K562 (cell line): ENCODE measurements around the gene SAP25. TPM values are rescaled to one million over a fixed set of nuclear protein-coding genes. Genes with fewer than 3 reads are reported as not detected.

Experiments used
- ILK ChIP-seq: fragments of 450-650 bp; IDR thresholded peaks from 2 replicates; pipeline ENCODE4 v1.6.1; 2016; ENCODE audit warnings: missing genetic modification characterization, low read depth, mild to moderate bottlenecking, missing compliant biosample characterization, moderate library complexity, borderline replicate concordance
- NR2C2 ChIP-seq, 2 experiments: fragments of 200-800 bp in 1 of 2; sonication (Bioruptor generic) in 1 of 2; sonication (generic) in 1 of 2; formaldehyde crosslinking in 1 of 2; IDR thresholded peaks; 2 replicates each; pipeline versions ENCODE4 v1.6.1 to v1.8.0; 2016 to 2022; ENCODE audit warnings: mild to moderate bottlenecking in 1 of 2, missing compliant biosample characterization in 1 of 2, missing genetic modification characterization in 1 of 2, missing genetic modification reagents in 1 of 2
- PCBP1 ChIP-seq: fragments of 200-400 bp; formaldehyde crosslinking; IDR thresholded peaks from 2 replicates; pipeline ENCODE4 v1.6.1; 2018; ENCODE audit warnings: mild to moderate bottlenecking, low read depth, low read length; ENCODE audit not compliant: poor library complexity, severe bottlenecking
- PHF21A ChIP-seq: fragments of 450-650 bp; IDR thresholded peaks from 2 replicates; pipeline ENCODE4 v1.6.1; 2017; ENCODE audit warnings: low read depth, borderline replicate concordance
- SREBF2 ChIP-seq: sonication (generic); formaldehyde crosslinking; IDR thresholded peaks from 2 replicates; pipeline ENCODE4 v1.4.0; 2020; ENCODE audit warnings: mild to moderate bottlenecking, missing genetic modification reagents
- ZBTB7A ChIP-seq: IDR thresholded peaks from 2 replicates; pipeline ENCODE4 v1.6.1; 2011; ENCODE audit warnings: low read depth, mild to moderate bottlenecking, low read length, moderate library complexity, borderline replicate concordance; ENCODE audit not compliant: control insufficient read depth
- ZBTB8A ChIP-seq: fragments of 450-650 bp; IDR thresholded peaks from 2 replicates; pipeline ENCODE4 v1.6.1; 2018; ENCODE audit warnings: mild to moderate bottlenecking, moderate library complexity; ENCODE audit not compliant: partially characterized antibody
- ZNF583 ChIP-seq: fragments of 250-450 bp; sonication (Bioruptor Pico); IDR thresholded peaks from 2 replicates; pipeline ENCODE4 v1.4.0; 2020
- polyA plus RNA-seq, 8 experiments: library from polyadenylated mRNA; depleted of rRNA in 4 of 8; stranded (reverse) in 5 of 8; unstranded in 3 of 8; fragments of >200 nt; fragmentation: Nextera tagmentation in 2 of 8; fragmentation: Illumina TruSeq in 1 of 8; extraction: Ambion mirVana in 2 of 8; extraction: Trizol in 1 of 8; gene quantifications; 2 replicates each; pipeline versions ENCODE4 v1.2.1 to v1.2.3, GENCODE V29; 2011 to 2014; ENCODE audit warnings: inconsistent platforms in 1 of 8, missing spikeins in 1 of 8
- total RNA-seq, 7 experiments: library from RNA; depleted of rRNA in 6 of 7; stranded (reverse); fragments of >200 nt in 6 of 7; fragmentation: Illumina TruSeq in 2 of 7; extraction: Trizol in 2 of 7; gene quantifications; 2 replicates each; pipeline versions ENCODE4 v1.2.1 to v1.2.3, GENCODE V29; 2011 to 2021; ENCODE audit warnings: low replicate concordance in 1 of 7
- TF ChIP-seq, protein P1 (sequence below): fragments of 250-450 bp; sonication (Bioruptor Pico); IDR thresholded peaks from 2 replicates; pipeline ENCODE4 v1.4.0; 2020; ENCODE audit warnings: mild to moderate bottlenecking
- TF ChIP-seq, protein P2 (sequence below): fragments of 250-450 bp; sonication (Bioruptor Pico); IDR thresholded peaks from 2 replicates; pipeline ENCODE4 v1.8.0; 2022; ENCODE audit warnings: moderate library complexity, mild to moderate bottlenecking, inconsistent platforms
- TF ChIP-seq, protein P3 (sequence below): sonication (generic); formaldehyde crosslinking; IDR thresholded peaks from 2 replicates; pipeline ENCODE4 v1.8.1; 2023; ENCODE audit warnings: mild to moderate bottlenecking, missing genetic modification reagents, moderate library complexity
- TF ChIP-seq, protein P4 (sequence below): fragments of 450-650 bp; formaldehyde crosslinking; IDR thresholded peaks from 2 replicates; pipeline ENCODE4 v1.4.0; 2020; ENCODE audit warnings: mild to moderate bottlenecking, moderate library complexity
- TF ChIP-seq, protein P5 (sequence below), 2 experiments: fragments of 450-650 bp; formaldehyde crosslinking in 1 of 2; IDR thresholded peaks; 2 replicates each; pipeline versions ENCODE4 v1.4.0 to v1.6.1; 2014 to 2020; ENCODE audit warnings: mild to moderate bottlenecking in 2 of 2, borderline replicate concordance in 1 of 2, low read depth in 1 of 2

SAP25 gene
- total and polyA plus RNA-seq, 9 of the 15 experiments (the other 6 are each of a cell fraction or from before 2014, with no cell fraction given) = 0.13 to 5.3 (median 0.78) TPM; not detected in 1

DNA sequence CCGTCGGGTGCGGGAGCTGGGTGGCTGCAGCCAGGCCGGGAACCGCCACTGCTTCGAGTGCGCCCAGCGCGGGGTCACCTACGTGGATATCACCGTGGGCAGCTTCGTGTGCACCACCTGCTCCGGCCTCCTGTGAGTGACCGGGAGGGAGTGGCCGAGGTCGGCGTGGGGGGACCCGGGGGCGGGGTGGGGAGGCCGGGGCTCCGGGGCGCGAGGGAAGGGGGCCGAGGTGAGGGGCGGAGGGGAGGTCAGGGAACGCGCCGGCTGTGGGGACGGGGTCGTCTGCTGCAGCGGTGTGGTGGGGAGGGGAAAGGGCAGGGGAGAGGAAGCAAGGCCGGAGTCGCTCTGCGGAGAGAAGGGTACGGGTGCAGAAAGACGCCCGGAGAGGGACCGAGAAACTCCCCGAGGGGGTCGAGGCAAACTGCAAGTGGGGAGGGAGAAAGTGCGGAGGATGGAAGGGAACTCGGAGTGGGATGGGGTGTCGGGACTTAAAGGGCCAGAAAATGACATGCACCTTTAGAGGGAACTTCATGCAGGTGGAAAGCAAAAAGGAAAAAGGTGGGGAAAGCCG lies 34.2 kb downstream of the SAP25 start (continued):
- TF ChIP-seq ILK (no peak), ZBTB7A (peak; percentile 58; the same call in 1 of the 2 replicates), ZBTB8A (no peak), PHF21A (no peak), SREBF2 (CRISPR knock-in tag) (no peak), PCBP1 (peak; percentile 5), ZNF583 (CRISPR knock-in tag) (no peak), NR2C2 (CRISPR knock-in tag; IDR thresholded peaks at IDR 0.05) (no peak), NR2C2 (tag; IDR thresholded peaks at IDR 0.05) (0 out of 2 replicates have a peak, but pooled peaks have one; percentile 36)
- TF ChIP-seq, protein P1, sequence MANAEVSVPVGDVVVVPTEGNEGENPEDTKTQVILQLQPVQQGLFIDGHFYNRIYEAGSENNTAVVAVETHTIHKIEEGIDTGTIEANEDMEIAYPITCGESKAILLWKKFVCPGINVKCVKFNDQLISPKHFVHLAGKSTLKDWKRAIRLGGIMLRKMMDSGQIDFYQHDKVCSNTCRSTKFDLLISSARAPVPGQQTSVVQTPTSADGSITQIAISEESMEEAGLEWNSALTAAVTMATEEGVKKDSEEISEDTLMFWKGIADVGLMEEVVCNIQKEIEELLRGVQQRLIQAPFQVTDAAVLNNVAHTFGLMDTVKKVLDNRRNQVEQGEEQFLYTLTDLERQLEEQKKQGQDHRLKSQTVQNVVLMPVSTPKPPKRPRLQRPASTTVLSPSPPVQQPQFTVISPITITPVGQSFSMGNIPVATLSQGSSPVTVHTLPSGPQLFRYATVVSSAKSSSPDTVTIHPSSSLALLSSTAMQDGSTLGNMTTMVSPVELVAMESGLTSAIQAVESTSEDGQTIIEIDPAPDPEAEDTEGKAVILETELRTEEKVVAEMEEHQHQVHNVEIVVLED (CRISPR knock-in tag) = no peak
- TF ChIP-seq, protein P2, sequence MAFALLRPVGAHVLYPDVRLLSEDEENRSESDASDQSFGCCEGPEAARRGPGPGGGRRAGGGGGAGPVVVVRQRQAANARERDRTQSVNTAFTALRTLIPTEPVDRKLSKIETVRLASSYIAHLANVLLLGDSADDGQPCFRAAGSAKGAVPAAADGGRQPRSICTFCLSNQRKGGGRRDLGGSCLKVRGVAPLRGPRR = no peak
- TF ChIP-seq, protein P3, sequence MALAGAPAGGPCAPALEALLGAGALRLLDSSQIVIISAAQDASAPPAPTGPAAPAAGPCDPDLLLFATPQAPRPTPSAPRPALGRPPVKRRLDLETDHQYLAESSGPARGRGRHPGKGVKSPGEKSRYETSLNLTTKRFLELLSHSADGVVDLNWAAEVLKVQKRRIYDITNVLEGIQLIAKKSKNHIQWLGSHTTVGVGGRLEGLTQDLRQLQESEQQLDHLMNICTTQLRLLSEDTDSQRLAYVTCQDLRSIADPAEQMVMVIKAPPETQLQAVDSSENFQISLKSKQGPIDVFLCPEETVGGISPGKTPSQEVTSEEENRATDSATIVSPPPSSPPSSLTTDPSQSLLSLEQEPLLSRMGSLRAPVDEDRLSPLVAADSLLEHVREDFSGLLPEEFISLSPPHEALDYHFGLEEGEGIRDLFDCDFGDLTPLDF (CRISPR knock-in tag) = no peak
- TF ChIP-seq, protein P4, sequence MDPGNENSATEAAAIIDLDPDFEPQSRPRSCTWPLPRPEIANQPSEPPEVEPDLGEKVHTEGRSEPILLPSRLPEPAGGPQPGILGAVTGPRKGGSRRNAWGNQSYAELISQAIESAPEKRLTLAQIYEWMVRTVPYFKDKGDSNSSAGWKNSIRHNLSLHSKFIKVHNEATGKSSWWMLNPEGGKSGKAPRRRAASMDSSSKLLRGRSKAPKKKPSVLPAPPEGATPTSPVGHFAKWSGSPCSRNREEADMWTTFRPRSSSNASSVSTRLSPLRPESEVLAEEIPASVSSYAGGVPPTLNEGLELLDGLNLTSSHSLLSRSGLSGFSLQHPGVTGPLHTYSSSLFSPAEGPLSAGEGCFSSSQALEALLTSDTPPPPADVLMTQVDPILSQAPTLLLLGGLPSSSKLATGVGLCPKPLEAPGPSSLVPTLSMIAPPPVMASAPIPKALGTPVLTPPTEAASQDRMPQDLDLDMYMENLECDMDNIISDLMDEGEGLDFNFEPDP (CRISPR knock-in tag) = no peak
- TF ChIP-seq, protein P5, sequence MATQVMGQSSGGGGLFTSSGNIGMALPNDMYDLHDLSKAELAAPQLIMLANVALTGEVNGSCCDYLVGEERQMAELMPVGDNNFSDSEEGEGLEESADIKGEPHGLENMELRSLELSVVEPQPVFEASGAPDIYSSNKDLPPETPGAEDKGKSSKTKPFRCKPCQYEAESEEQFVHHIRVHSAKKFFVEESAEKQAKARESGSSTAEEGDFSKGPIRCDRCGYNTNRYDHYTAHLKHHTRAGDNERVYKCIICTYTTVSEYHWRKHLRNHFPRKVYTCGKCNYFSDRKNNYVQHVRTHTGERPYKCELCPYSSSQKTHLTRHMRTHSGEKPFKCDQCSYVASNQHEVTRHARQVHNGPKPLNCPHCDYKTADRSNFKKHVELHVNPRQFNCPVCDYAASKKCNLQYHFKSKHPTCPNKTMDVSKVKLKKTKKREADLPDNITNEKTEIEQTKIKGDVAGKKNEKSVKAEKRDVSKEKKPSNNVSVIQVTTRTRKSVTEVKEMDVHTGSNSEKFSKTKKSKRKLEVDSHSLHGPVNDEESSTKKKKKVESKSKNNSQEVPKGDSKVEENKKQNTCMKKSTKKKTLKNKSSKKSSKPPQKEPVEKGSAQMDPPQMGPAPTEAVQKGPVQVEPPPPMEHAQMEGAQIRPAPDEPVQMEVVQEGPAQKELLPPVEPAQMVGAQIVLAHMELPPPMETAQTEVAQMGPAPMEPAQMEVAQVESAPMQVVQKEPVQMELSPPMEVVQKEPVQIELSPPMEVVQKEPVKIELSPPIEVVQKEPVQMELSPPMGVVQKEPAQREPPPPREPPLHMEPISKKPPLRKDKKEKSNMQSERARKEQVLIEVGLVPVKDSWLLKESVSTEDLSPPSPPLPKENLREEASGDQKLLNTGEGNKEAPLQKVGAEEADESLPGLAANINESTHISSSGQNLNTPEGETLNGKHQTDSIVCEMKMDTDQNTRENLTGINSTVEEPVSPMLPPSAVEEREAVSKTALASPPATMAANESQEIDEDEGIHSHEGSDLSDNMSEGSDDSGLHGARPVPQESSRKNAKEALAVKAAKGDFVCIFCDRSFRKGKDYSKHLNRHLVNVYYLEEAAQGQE (IDR thresholded peaks at IDR 0.05; ENCODE audit: borderline replicate concordance) = no peak
- TF ChIP-seq, protein P5 (CRISPR knock-in tag; IDR thresholded peaks at IDR 0.05; ENCODE audit: low read depth) = no peak
